Panc1 (cell line): Measurements from ENCODE around the gene BAIAP2L2. TPM values are rescaled to one million over a fixed set of nuclear protein-coding genes. Genes with fewer than 3 reads are reported as not detected.

Experiments
- ATAC-seq: fragments of 200-7000 bp; cut with Tn5 transposase; 2 replicates; pipeline ENCODE4 v1.9.1; 2020; ENCODE audit warnings: mild to moderate bottlenecking, moderate library complexity
- BruUV-seq: library from RNA; stranded (reverse); fragments of 400-500 nt; replicated peaks from 2 replicates; lab custom pipeline; 2021; lab: Mats Ljungman, UMichigan
- CTCF ChIA-PET: fragments of 300-600 bp; sonication (Branson Sonifier 250); formaldehyde crosslinking; loops from one replicate; lab custom pipeline; 2022; ENCODE audit warnings: antibody characterized with exemption; lab: Charles Lee
- POLR2A ChIA-PET: fragments of 300-600 bp; sonication (Branson Sonifier 250); formaldehyde crosslinking; loops from one replicate; lab custom pipeline; 2022; ENCODE audit warnings: antibody characterized with exemption; lab: Charles Lee
- DNase-seq: peaks from one replicate; pipeline ENCODE4 v3.0.0-alpha.2; 2010; ENCODE audit warnings: low read depth, low spot score
- H3K27ac ChIP-seq: 2 replicates; pipeline ENCODE4 v1.5.1; 2011; ENCODE audit warnings: mild to moderate bottlenecking, low read length, inconsistent platforms
- H3K27me3 ChIP-seq: fragments of 200-500 bp; sonication (Bioruptor generic); 2 replicates; pipeline ENCODE4 v1.6.0; 2014; ENCODE audit warnings: low read length, inconsistent platforms; ENCODE audit not compliant: control insufficient read depth, insufficient read depth
- H3K36me3 ChIP-seq: fragments of 200-500 bp; sonication (Bioruptor generic); 2 replicates; pipeline ENCODE4 v1.5.1; 2014; ENCODE audit warnings: inconsistent platforms, mild to moderate bottlenecking, low read length, moderate library complexity; ENCODE audit not compliant: control insufficient read depth, insufficient read depth
- H3K4me1 ChIP-seq: 2 replicates; pipeline ENCODE4 v1.5.1; 2011; ENCODE audit warnings: inconsistent platforms, mild to moderate bottlenecking, low read length, moderate library complexity; ENCODE audit not compliant: control insufficient read depth, insufficient read depth
- H3K4me3 ChIP-seq, 2 experiments: 2 replicates each; pipeline ENCODE4 v1.5.1; 2011 to 2012; ENCODE audit warnings: low read depth in 2 of 2, low read length in 2 of 2, mild to moderate bottlenecking in 2 of 2, inconsistent platforms in 1 of 2, moderate library complexity in 1 of 2
- H3K9me3 ChIP-seq: fragments of 200-500 bp; sonication (Bioruptor generic); 2 replicates; pipeline ENCODE4 v1.5.1; 2014; ENCODE audit warnings: low read depth, mild to moderate bottlenecking, inconsistent platforms, low read length, moderate library complexity; ENCODE audit not compliant: control insufficient read depth, insufficient read depth
- CTCF ChIP-seq: fragments of 450-650 bp; IDR thresholded peaks from 2 replicates; pipeline ENCODE4 v1.5.1; 2017; ENCODE audit warnings: mild to moderate bottlenecking
- POLR2AphosphoS5 ChIP-seq: IDR thresholded peaks from 2 replicates; pipeline ENCODE4 v1.6.1; 2012; ENCODE audit warnings: mild to moderate bottlenecking, low read depth, low read length, moderate library complexity
- REST ChIP-seq, 2 experiments: IDR thresholded peaks; 2 replicates each; pipeline ENCODE4 v1.6.1; 2011 to 2012; ENCODE audit warnings: low read depth in 2 of 2, control low read depth in 1 of 2, low read length in 1 of 2, mild to moderate bottlenecking in 1 of 2, moderate library complexity in 1 of 2; ENCODE audit not compliant: insufficient read depth in 1 of 2
- SIN3A ChIP-seq: IDR thresholded peaks from 2 replicates; pipeline ENCODE4 v1.6.1; 2012; ENCODE audit warnings: low read depth, mild to moderate bottlenecking, low read length, moderate library complexity, borderline replicate concordance; ENCODE audit not compliant: insufficient read depth
- TCF7L2 ChIP-seq: IDR thresholded peaks from 2 replicates; pipeline ENCODE4 v1.6.1; 2011; ENCODE audit warnings: mild to moderate bottlenecking, low read depth, low read length, inconsistent platforms
- in situ Hi-C: cut with HindIII; loops from 2 replicates; pipeline ENCODE4 v1.10.0; 2016; ENCODE audit warnings: low sequenced_read_pairs, low pct_unique_long_range_greater_than_20kb
- intact Hi-C: fragments of 100-400 bp; cut with micrococcal nuclease; formaldehyde crosslinking; loops from one replicate; pipeline ENCODE4 v1.10.0; 2022; ENCODE audit not compliant: unreplicated experiment
- total RNA-seq: library from RNA; stranded (reverse); gene quantifications from one replicate; pipeline ENCODE4 v1.2.1, GENCODE V29; 2021; ENCODE audit not compliant: unreplicated experiment

The BAIAP2L2 gene
- total RNA-seq, 1 experiment from 2014 or later: 0.18 TPM

- in situ Hi-C loops (no loop called here), intact Hi-C loops (no loop called here)
- no peaks in the 10 kb centered on the region for H3K36me3 ChIP-seq
- ChIA-PET CTCF (no interaction called here), POLR2A (no interaction called here)
- no peaks in the 10 kb centered on the region for H3K9me3 ChIP-seq
- TF ChIP-seq SIN3A (no peak), TCF7L2 (no peak), POLR2AphosphoS5 (no peak), REST (IDR thresholded peaks at IDR 0.05; ENCODE audit: insufficient read depth in 1 of 2, low read depth in 2 of 2, low read length in 1 of 2) (no peak), CTCF (no peak)
- BruUV-seq: no TSS peak
- H3K27ac ChIP-seq: no peak overlapping the region
- DNase-seq (no peak), ATAC-seq (no peak)
- no peaks in the 10 kb centered on the region for H3K27me3 ChIP-seq
- no peaks in the 10 kb centered on the region for H3K4me1 ChIP-seq
- no peak overlapping the region for H3K4me3 ChIP-seq
Measured at GRCh38 chr22:38050720-38051119, 59.8 kb downstream of the BAIAP2L2 start.

GRCh38 chr22:38049812-38050619 lies 60.5 kb downstream of the BAIAP2L2 start:
- Histone ChIP-seq H3K9me3 (no peaks in the 10 kb centered on the region), H3K4me1 (no peaks in the 10 kb centered on the region), H3K27me3 (no peaks in the 10 kb centered on the region), H3K4me3 (no peak overlapping the region), H3K36me3 (no peaks in the 10 kb centered on the region), H3K27ac (no peak overlapping the region)
- no peak for TF ChIP-seq REST (IDR thresholded peaks at IDR 0.05; ENCODE audit: insufficient read depth in 1 of 2, low read depth in 2 of 2, low read length in 1 of 2)
- no peak for TF ChIP-seq CTCF
- no peak for TF ChIP-seq SIN3A
- no peak for TF ChIP-seq TCF7L2
- no peak for TF ChIP-seq POLR2AphosphoS5
- POLR2A ChIA-PET: no interaction called here
- intact Hi-C loops: no loop called here
- in situ Hi-C loops: no loop called here
- DNase-seq (no peak), ATAC-seq (no peak)
- CTCF ChIA-PET: no interaction called here
- BruUV-seq: no TSS peak
